ENCODE measurements around the gene TBC1D2B.
"Not testable (repeated sequence)": the region's sequence is repeated elsewhere in the genome, so short reads cannot be mapped to it uniquely, and the experiment has no call there.

TBC1D2B gene

DNA sequence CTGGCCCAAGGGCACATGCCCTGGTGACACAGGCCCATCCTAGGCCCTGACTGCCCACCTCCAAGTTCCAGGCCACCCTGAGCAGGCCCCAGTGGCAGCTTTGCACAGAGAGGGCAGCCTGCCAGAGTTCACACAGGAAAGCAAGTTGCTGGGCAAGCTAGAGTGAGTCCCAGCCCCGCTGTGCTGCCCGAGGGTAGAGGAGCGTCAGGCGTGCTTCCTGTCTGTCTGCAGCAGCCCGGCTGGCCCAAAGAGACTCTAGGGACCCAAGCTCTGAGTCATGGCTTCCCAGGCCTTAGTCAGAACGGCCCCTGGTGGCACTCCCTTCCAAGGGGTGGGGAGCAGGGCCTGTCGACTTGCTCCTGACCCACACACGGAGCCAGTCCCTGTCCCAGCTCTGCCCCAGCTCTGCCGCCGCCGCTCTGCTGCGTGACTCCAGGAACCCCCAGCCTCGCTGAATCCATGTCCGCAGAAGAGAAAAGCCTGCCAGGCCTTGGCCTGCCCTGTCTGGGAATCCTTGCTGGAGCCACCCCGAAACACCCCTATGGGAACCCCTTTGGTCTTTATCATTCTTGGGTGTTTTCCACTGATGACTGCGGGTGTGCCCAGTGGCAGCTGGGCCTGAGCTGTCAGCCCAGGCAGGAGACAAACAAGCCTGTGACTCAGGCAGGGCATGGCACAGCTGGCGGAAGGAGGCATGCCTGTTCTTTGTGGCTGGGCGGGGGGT lies 83.4 kb downstream of the TBC1D2B start:
- CTCF ChIA-PET; POLR2A ChIA-PET (ENCODE audit: low non-redundant PET): not testable (repeated sequence)
- peak overlapping the region; percentile 95 for H3K27ac ChIP-seq
- DNase-seq (ENCODE audit: low spot score), result peak; percentile 89

DNA sequence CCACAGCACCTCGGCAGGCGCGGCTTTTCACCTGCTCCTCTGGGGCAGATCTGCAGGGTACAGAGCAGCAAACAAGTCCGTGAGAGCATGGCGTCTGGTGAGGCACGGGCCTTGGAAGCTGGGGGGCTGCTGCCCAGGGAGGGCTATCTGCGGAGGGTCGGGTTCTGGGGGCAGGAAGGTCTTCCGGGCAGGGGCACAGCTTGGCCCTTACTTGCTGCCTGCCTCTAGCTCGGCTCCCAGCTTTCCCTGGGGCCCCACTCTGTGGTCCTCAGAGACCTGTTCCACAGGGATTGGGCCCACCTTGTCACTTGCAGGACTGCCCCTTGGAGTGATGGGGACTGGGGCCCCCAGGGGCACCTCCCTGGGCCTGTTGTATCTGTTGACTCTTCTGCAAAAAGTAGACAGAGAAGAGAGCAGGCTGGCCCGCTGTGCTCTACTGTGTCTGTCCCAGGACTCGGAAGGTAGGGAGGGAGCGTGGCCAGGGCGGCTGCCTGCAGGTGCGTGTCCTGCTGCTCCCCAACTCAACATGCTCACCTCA lies 84.1 kb downstream of the TBC1D2B start:
- ChIA-PET POLR2A (ENCODE audit: low non-redundant PET) (no interaction called here), CTCF (no interaction called here)
- DNase-seq (ENCODE audit: low spot score), result no peak
- no peak for TF ChIP-seq CTCF (conservative IDR thresholded peaks at IDR 0.05; ENCODE audit: low read depth)
- peak overlapping the region; percentile 95 for H3K27ac ChIP-seq

DNA sequence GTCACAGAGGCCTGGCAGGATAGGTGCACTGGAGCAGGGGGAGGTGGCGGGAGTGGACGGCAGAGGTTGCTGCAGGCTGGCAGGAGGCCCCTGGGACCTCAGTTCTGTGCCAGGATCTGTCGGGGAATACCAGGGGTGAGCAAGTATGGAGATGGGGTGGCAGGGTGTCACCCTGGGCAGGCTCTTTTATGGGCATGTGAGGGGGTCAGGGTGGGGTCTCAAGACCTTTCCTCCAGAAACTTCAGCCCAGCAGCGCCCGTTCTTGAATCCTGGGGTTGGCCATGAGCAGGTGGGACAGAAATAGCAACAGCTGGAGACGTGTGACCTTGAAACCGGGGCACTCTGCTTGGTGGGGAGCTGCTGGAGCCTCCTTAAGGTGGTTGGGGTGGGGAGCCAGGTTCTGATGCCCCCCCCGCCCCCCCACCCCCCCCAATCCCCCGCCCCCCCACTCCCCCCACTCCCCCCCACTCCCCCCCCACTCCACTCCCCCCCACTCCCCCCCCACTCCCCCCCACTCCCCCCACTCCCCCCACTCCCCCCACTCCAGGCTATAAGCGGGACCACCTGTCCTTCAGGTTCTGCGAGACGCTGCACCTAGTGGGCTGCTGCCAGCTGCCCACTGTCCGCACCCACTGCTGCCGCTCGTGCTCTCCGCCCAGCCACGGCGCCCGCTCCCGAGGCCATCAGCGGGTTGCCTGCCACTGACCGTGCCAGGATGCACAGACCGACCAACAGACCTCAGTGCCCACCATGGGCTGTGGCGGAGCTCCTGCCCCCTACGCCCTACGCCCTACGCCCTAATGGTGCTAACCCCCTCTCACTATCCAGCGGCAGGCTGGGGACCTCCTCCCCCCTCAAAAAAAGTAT lies 84.9 kb downstream of the TBC1D2B start:
- no peak for DNase-seq (ENCODE audit: low spot score)
- POLR2A ChIA-PET (ENCODE audit: low non-redundant PET), result no interaction called here
- H3K27ac ChIP-seq, result peak overlapping the region; percentile 95
- no peak for TF ChIP-seq CTCF (conservative IDR thresholded peaks at IDR 0.05; ENCODE audit: low read depth)
- CTCF ChIA-PET, result no interaction called here

GRCh38 chr15:77991658-77992201 lies 85.8 kb downstream of the TBC1D2B start:
- DNase-seq (ENCODE audit: low spot score); POLR2A ChIA-PET (ENCODE audit: low non-redundant PET): not testable (repeated sequence)
- CTCF ChIA-PET, result interaction anchor here (0.6 to 0.7 kb wide), 3 partner anchors 38 to 461 kb away, joined by 3 to 4 read pairs (median 4); no protein-coding TSS in a partner anchor
- peak overlapping the region; percentile 88 for H3K27ac ChIP-seq

- peak overlapping the region; percentile 88 for H3K27ac ChIP-seq
- no peak for DNase-seq (ENCODE audit: low spot score)
- CTCF ChIA-PET, result interaction anchor here (0.7 kb wide), 1 partner anchor 37 kb away, joined by 4 read pairs; no protein-coding TSS in a partner anchor
- no peak for TF ChIP-seq CTCF (conservative IDR thresholded peaks at IDR 0.05; ENCODE audit: low read depth)
- POLR2A ChIA-PET (ENCODE audit: low non-redundant PET), result no interaction called here
Measured at GRCh38 chr15:77991029-77991406, 86.5 kb downstream of the TBC1D2B start.

DNA sequence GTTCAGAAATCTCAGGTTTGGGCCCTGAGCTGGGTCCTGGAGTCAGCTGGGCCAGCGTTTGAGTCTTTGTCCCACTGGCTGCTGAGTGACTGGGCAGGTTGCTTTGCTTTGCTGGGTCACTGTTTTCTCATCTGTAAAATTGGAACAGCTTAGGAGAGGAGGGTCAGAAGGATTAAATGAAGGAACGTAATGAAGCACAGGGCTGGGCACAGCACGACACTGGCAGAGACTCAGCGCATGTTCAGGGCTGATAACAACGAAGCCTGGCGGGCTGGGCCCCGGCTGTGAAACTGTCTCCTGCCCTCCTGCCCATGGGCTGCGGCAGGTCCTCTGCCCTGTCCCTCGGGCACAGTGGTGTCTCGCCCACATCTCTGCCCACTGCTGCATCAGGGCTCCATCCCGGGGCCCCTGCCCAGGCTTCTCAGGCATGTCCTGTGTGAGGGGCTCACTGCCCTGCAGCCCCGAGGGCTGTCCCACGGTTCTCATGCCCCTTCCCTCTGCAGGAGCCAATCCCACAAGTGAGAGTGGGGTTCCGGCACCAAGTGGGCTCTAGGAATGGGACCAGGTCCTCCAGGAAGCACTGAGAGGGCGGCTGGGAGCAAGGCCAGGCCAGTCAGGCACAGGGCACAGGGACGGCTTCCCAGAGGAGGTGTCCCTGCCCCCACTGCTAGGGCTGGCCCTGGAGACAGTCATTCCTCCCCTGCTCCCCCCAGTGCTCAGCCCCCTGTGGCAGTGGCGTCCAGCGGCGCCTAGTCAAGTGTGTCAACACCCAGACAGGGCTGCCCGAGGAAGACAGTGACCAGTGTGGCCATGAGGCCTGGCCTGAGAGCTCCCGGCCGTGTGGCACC lies 88.0 kb downstream of the TBC1D2B start:
- POLR2A ChIA-PET (ENCODE audit: low non-redundant PET), result no interaction called here
- no peak for DNase-seq (ENCODE audit: low spot score)
- no peak for TF ChIP-seq CTCF (conservative IDR thresholded peaks at IDR 0.05; ENCODE audit: low read depth)
- peak overlapping the region; percentile 50 for H3K27ac ChIP-seq
- CTCF ChIA-PET, result no interaction called here

All from RWPE1 (cell line).